AG04449 (cell line): ENCODE results near the gene NR2E1.

Experiments used
- CTCF ChIA-PET: fragments of 350-600 bp; formaldehyde crosslinking; extraction: SDS; loops from one replicate; lab custom pipeline; 2021; ENCODE audit warnings: antibody characterized with exemption; lab: Yijun Ruan, JAX
- POLR2A ChIA-PET: fragments of 400-600, 350-600 bp; formaldehyde crosslinking; extraction: SDS; loops from one replicate; lab custom pipeline; 2020; ENCODE audit warnings: antibody characterized with exemption, inconsistent platforms; lab: Yijun Ruan, JAX
- DNase-seq: peaks from one replicate; pipeline ENCODE4 v3.0.0-alpha.2; 2010; ENCODE audit warnings: low read depth, low spot score
- H3K4me3 ChIP-seq: 2 replicates; pipeline ENCODE4 v1.5.1; 2011; ENCODE audit warnings: low read depth, mild to moderate bottlenecking, control low read depth, low read length
- TF ChIP-seq, protein P1 (sequence below): IDR thresholded peaks from one replicate; pipeline ENCODE4 v1.5.1; 2011; ENCODE audit warnings: mild to moderate bottlenecking, moderate library complexity, low read length, control low read depth, inconsistent platforms; ENCODE audit not compliant: insufficient read depth; ENCODE audit errors: missing control alignments

Gene NR2E1

DNA sequence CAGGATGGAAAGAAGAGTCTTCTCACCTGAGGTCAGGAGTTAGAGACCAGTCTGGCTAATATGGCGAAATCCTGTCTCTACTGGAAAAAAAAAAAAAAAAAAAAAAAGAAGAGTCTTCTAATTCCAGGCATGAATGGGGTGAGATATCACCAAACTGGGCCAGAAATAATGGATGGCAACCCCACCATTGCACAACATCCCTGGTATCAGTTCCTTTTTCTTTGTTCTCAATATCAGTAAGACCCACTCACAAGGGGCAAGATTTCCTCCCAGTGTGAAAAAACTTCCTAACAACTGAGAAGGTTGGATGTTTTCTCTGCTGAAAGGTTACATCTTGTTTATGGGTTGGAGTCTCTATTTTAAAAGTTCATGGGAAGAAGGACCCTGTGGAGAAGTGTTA lies 23.6 kb upstream of the NR2E1 start:
- ChIA-PET POLR2A (no interaction called here), CTCF (no interaction called here)
- DNase-seq: no peak
- no peak overlapping the region for H3K4me3 ChIP-seq
- TF ChIP-seq, protein P1, sequence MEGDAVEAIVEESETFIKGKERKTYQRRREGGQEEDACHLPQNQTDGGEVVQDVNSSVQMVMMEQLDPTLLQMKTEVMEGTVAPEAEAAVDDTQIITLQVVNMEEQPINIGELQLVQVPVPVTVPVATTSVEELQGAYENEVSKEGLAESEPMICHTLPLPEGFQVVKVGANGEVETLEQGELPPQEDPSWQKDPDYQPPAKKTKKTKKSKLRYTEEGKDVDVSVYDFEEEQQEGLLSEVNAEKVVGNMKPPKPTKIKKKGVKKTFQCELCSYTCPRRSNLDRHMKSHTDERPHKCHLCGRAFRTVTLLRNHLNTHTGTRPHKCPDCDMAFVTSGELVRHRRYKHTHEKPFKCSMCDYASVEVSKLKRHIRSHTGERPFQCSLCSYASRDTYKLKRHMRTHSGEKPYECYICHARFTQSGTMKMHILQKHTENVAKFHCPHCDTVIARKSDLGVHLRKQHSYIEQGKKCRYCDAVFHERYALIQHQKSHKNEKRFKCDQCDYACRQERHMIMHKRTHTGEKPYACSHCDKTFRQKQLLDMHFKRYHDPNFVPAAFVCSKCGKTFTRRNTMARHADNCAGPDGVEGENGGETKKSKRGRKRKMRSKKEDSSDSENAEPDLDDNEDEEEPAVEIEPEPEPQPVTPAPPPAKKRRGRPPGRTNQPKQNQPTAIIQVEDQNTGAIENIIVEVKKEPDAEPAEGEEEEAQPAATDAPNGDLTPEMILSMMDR: no peak

- H3K4me3 ChIP-seq: no peak overlapping the region
- TF ChIP-seq, protein P1: no peak
- no peak for DNase-seq
- CTCF ChIA-PET: no interaction called here
- POLR2A ChIA-PET: no interaction called here
Observed at GRCh38 chr6:108145639-108146038, 20.2 kb upstream of the NR2E1 start.

DNA sequence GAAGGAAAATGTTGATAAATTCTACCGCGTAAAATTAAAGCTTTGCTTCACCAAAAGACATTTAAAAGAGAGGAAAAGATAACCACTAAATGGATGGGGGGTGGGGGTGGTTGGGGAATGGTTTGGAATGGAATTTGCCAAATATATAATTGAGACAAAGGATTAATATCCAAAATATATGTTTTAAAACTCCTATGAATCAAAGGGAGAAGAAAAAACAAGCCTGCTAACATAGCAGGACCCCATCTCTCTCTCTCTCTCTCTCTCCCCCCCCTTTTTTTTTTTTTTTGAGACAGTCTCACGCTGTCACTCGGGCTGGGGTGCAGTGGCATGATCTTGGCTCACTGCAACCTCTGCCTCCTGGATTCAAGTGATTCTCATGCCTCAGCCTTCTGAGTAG lies 13.4 kb upstream of the NR2E1 start:
- TF ChIP-seq, protein P1: no peak

DNA sequence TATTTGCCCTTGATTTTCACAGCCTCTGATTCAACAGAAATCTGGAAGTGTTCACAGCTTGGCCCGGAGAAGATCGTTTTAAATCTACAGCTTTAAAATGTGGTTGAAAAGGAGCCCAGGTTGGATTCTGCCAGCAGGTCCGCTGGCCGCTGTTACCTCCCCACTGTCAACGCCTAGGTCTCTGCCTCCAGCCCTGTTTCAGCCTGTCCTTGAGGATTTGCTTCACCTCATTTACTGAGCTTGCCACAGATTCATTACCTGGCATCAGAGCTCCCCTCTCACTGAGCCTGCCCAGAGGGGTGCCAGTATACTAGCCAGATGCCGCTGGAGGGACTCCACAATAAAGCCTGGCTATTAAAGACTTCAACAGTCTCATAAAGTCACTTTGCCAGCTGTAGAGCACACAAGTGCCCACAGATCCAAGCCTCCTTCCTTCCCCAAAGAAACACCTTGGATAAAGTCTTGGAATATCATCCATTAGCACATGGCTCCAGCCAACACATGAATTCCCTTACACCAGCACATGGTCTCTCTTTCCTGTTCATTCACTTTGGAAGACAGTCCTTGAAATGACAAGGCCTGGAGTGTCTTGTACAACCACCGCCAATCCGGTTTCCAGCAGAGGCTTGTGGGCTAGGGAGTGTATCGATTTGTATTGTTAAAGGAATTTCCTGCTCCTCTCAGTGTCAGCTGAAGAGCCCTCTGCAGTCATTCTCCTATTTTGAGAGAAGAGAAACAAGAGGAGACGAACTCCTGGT lies 9.5 kb upstream of the NR2E1 start:
- ChIA-PET POLR2A (no interaction called here), CTCF (no interaction called here)
- no peak for DNase-seq
- TF ChIP-seq, protein P1: no peak
- H3K4me3 ChIP-seq: no peak overlapping the region

More for the DNA sequence above, 13.4 kb upstream of the NR2E1 start:
- no peak overlapping the region for H3K4me3 ChIP-seq
- CTCF ChIA-PET: no interaction called here
- DNase-seq: no peak
- POLR2A ChIA-PET: no interaction called here

GRCh38 chr6:108156938-108157233 lies 8.9 kb upstream of the NR2E1 start:
- POLR2A ChIA-PET: no interaction called here
- TF ChIP-seq, protein P1: no peak
- CTCF ChIA-PET: no interaction called here
- no peak for DNase-seq
- no peak overlapping the region for H3K4me3 ChIP-seq

GRCh38 chr6:108157234-108157980 lies 8.4 kb upstream of the NR2E1 start:
- no peak for DNase-seq
- ChIA-PET CTCF (no interaction called here), POLR2A (no interaction called here)
- H3K4me3 ChIP-seq: no peak overlapping the region
- TF ChIP-seq, protein P1: no peak
